Brain microvascular endothelial cell (primary cell): ENCODE measurements around the gene PKP4.

Source experiments
- DNase-seq: peaks from one replicate; pipeline ENCODE4 v3.0.0-alpha.2; 2020
- H3K27ac ChIP-seq: fragments of 250-450 bp; sonication (Bioruptor Pico); 2 replicates; pipeline ENCODE4 v1.5.1; 2020; ENCODE audit warnings: mild to moderate bottlenecking, moderate library complexity
- H3K27me3 ChIP-seq: fragments of 250-450 bp; sonication (Bioruptor Pico); replicated peaks from 2 replicates; pipeline ENCODE4 v1.5.1; 2020; ENCODE audit warnings: mild to moderate bottlenecking
- H3K36me3 ChIP-seq: fragments of 250-450 bp; sonication (Bioruptor Pico); replicated peaks from 2 replicates; pipeline ENCODE4 v1.5.1; 2020; ENCODE audit warnings: mild to moderate bottlenecking
- H3K4me3 ChIP-seq: 2 replicates; pipeline ENCODE4 v1.5.1; 2011; ENCODE audit warnings: low read depth, mild to moderate bottlenecking, control low read depth, low read length, moderate library complexity
- in situ Hi-C: cut with HindIII; loops from 2 replicates; pipeline ENCODE4 v1.10.0; 2017; ENCODE audit warnings: low sequenced_read_pairs, low pct_ligation_motif_present
- TF ChIP-seq, protein P1 (sequence below): IDR thresholded peaks from 2 replicates; pipeline ENCODE4 v1.5.1; 2011; ENCODE audit warnings: low read depth, mild to moderate bottlenecking, moderate library complexity, low read length, control low read depth, inconsistent platforms; ENCODE audit errors: missing control alignments

The PKP4 gene

GRCh38 chr2:158491072-158491471, 34.3 kb downstream of the PKP4 start:
- in situ Hi-C loops, result no loop called here
- DNase-seq, result no peak
- H3K27me3 ChIP-seq, result no peaks in the 10 kb centered on the region

GRCh38 chr2:158493458-158493857, 36.7 kb downstream of the PKP4 start:
- no peak for DNase-seq
- Histone ChIP-seq H3K4me3 (no peak overlapping the region), H3K27me3 (no peaks in the 10 kb centered on the region), H3K36me3 (no peaks in the 10 kb centered on the region), H3K27ac (no peak overlapping the region)
- in situ Hi-C loops, result no loop called here
- TF ChIP-seq, protein P1, sequence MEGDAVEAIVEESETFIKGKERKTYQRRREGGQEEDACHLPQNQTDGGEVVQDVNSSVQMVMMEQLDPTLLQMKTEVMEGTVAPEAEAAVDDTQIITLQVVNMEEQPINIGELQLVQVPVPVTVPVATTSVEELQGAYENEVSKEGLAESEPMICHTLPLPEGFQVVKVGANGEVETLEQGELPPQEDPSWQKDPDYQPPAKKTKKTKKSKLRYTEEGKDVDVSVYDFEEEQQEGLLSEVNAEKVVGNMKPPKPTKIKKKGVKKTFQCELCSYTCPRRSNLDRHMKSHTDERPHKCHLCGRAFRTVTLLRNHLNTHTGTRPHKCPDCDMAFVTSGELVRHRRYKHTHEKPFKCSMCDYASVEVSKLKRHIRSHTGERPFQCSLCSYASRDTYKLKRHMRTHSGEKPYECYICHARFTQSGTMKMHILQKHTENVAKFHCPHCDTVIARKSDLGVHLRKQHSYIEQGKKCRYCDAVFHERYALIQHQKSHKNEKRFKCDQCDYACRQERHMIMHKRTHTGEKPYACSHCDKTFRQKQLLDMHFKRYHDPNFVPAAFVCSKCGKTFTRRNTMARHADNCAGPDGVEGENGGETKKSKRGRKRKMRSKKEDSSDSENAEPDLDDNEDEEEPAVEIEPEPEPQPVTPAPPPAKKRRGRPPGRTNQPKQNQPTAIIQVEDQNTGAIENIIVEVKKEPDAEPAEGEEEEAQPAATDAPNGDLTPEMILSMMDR, result no peak

More at GRCh38 chr2:158491072-158491471, 34.3 kb downstream of the PKP4 start:
- Histone ChIP-seq H3K27ac (no peak overlapping the region), H3K4me3 (no peak overlapping the region), H3K36me3 (no peaks in the 10 kb centered on the region)
- TF ChIP-seq, protein P1, result no peak

DNA sequence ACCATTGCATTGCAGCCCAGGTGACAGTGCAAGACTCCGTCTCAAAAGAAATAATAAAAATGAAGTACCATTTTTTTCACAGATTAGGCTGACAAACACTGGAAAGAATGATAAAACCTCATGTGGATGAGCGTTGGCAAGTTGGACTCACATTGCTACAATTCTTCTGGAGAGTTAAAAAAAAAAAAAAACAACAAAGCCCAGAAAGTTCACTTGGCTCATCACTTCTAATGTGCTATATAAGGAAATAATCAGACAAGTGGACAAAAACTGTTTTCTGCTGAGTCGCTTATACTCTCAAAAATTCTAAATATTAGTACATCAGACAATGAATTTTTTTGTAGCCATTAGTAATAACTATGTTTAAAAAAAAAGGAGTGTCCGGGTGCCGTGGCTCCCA, 38.4 kb downstream of the PKP4 start:
- no peak overlapping the region for H3K4me3 ChIP-seq
- DNase-seq, result peak; percentile 56
- H3K27me3 ChIP-seq, result no peaks in the 10 kb centered on the region
- H3K36me3 ChIP-seq, result no peaks in the 10 kb centered on the region
- in situ Hi-C loops, result no loop called here
- no peak overlapping the region for H3K27ac ChIP-seq
- TF ChIP-seq, protein P1, result no peak

DNA sequence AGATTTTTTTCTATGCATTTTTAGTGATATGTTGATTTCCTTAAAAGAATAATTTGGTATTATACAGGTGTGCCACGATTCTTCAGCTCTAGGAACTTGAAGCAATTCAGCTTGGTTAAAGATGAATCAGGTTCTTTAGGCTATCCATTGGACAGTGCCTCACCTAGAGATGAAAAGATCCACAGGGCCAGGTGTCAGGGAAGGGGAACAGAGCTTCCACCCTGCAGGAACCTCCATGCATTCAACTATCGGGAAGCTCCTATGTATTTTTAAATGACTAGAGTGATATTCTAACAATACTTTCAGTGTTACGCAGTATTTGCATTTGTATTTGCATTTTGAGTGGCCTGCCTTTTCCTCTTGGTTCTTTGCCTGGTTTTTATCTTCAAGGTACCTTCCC, 40.2 kb downstream of the PKP4 start:
- in situ Hi-C loops, result no loop called here
- TF ChIP-seq, protein P1, result no peak
- no peak overlapping the region for H3K4me3 ChIP-seq
- H3K36me3 ChIP-seq, result no peaks in the 10 kb centered on the region
- DNase-seq, result no peak
- H3K27me3 ChIP-seq, result no peaks in the 10 kb centered on the region
- H3K27ac ChIP-seq, result no peak overlapping the region

DNA sequence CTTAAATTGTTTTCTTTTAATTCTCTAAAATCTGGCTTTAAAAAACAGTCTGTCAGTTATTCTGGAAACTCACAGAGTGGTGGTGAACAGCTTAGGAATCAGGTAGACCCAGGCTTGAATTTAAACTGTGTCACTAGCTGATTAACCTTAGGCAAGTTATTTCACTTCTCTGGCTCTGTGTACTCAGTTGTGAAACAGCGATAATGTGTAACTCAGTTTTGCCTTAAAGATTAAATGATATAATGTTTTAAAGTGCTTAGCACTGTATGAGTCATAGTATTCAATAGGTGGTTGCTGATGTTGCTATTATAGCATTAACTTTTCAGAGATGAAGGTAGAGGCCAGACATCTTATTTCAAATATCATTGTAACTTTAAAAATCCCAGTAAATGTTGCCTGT, 40.7 kb downstream of the PKP4 start:
- in situ Hi-C loops, result no loop called here
- no peak for DNase-seq
- Histone ChIP-seq H3K36me3 (no peaks in the 10 kb centered on the region), H3K27me3 (no peaks in the 10 kb centered on the region), H3K27ac (no peak overlapping the region), H3K4me3 (no peak overlapping the region)
- TF ChIP-seq, protein P1, result no peak

GRCh38 chr2:158498043-158498748, 41.4 kb downstream of the PKP4 start:
- H3K27me3 ChIP-seq, result no peaks in the 10 kb centered on the region
- TF ChIP-seq, protein P1, result no peak
- in situ Hi-C loops, result no loop called here
- H3K36me3 ChIP-seq, result no peaks in the 10 kb centered on the region
- H3K27ac ChIP-seq, result no peak overlapping the region
- H3K4me3 ChIP-seq, result no peak overlapping the region
- no peak for DNase-seq
